HG03571 (cell line): ENCODE measurements around the gene AREL1.

Experiments
- ATAC-seq: cut with Tn5 transposase; IDR thresholded peaks from one replicate; pipeline ENCODE4 v1.9.1; 2021; ENCODE audit not compliant: unreplicated experiment

Gene AREL1

DNA sequence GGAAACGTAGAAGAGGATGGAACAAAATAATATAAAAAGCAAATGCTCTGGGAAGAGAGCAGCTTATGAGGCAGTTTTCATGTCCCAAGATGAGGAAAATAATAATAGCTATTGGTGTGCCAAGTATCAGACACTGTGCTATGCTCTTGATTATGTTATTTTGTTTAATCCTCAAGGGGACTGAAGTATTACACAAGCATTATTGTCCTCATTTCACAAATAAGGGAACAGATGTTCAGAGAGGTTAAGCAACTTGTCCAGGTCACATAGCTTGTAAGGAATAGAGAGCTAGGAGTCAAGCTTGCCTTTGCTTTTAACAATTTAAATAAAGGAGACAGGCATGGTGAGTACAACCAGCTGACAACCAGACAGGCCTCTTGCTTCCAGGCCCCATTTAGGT is 73.9 kb downstream of the AREL1 start:
- no peak for ATAC-seq

DNA sequence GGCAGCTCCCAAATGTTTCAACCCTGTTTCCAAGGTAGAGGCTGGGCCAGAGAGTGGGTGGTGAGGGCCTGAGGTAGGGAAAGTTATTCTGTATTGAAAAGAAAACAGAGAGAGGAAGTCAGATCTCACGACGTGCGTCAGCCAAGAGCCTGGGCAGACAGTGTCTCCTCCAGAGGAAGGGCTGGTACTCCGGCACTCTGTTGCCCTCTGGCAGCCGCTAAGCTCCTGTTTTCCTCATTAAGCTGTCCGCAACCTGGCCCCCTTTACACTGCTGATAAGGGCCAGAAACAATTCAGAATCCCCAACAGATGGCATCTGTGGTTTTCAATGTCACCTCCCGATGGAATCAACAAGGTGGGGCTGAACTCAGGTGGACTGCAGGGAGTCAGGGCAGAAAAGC is 74.8 kb downstream of the AREL1 start:
- no peak for ATAC-seq

DNA sequence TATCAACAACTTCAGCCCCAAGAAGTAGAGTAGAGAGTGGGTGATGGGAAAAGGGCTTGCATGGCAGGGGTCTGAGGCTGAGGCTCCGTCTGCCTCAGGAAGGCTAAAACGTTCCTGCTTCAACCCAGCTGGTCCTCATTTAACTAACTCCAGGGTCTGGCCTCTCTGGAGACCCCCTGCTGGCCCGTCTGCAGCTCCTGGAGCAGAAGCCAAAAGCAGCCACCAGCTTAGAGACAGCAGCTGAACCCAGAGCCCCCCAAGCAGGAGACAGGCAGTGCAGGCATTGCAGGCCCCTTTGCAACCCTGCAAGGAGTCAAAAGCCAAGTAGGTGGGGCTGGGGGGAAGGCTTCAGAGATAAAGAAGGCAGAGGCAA is 75.7 kb downstream of the AREL1 start:
- ATAC-seq = no peak

DNA sequence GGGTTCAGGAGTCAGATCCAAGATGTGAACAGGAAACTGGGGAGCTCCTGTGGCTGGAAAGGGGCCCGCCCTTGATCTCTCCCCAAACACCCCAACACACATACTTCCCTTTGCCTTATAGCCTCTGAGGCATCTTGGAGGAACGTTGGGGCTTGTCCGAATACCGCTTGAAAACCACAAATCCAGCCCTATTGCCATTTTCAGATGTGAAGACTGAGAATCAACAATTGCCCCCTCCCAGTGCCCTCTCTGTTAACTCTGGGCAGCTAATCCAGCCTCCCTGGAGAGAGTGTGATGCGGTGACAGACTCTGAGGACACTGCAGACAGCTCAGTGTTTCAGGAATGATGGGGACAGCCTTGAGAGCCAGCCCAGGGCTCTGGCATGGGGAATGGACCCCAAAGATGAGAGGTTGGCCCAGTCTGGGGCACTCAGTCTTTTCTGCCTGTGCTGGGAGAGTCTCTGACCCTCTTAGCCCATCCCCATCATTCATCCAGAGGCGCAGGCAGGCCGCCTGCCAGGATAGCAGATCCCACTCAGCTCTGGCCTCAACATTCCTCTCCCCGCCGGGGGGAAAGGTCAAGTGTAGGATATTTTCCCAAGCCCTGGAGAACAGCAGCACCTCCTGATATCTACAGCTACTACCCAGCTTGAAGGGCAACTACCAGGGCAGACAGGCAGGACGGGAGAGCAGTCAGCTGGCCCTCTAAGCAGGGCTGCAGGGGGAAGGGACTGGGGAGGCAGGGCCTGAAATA is 76.3 kb downstream of the AREL1 start:
- ATAC-seq = no peak

DNA sequence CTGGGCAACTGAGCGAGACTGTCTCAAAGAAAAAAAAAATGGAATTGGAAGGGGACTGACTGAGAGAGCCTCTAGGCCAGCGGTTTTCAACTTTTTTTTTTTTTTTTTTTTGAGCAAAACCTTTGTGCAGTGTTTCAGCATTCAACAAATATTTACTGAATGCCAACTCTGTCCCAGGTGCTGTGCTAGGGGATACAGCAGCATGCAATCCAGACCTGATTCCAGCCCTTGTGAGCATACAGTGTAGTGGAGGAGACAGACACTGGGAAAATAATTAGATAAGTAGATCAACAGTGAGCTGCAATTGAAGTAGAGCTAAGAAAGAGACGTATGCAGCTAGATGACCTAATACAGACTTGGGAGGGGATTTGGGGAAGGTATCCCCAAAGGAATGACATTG is 77.0 kb downstream of the AREL1 start:
- ATAC-seq = no peak

DNA sequence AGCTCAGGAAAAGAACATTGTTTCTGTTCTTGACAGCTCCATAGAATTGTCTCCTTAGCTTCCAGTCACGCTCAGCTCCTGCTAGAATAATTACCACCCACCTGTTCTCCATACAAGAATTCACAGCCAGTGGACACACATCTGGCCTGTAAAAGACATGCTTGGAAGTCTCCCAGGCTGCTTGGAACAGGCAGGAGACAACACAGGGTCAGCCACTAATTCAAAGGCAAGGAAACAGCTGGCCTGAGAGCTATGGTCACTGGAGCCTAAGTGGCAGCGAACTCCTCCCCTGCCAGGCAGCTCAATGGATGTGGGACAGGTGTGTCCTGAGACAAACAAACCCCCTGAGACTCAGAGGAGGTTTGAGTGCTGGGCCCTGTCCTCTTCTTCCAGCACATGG is 77.9 kb downstream of the AREL1 start:
- ATAC-seq = no peak

DNA sequence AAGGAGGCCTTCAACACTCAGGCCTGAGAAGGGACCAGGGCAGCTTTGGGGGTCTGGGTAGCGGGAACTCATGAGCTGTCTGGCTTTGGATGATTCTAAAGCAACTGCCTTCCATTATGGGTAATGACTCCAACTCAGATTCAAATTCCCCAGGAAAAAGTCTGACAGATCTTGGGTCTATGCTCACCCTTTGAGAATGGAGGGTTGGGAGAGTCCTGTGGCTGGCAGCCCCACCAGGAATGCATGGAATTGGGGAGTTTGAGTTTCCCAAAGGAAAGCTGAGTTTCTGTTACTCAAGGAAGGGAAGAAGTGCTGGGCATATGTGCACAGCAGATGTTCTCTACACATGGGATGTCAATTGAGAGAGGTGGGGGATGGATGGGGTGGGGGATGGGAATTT is 78.4 kb downstream of the AREL1 start:
- ATAC-seq = no peak

DNA sequence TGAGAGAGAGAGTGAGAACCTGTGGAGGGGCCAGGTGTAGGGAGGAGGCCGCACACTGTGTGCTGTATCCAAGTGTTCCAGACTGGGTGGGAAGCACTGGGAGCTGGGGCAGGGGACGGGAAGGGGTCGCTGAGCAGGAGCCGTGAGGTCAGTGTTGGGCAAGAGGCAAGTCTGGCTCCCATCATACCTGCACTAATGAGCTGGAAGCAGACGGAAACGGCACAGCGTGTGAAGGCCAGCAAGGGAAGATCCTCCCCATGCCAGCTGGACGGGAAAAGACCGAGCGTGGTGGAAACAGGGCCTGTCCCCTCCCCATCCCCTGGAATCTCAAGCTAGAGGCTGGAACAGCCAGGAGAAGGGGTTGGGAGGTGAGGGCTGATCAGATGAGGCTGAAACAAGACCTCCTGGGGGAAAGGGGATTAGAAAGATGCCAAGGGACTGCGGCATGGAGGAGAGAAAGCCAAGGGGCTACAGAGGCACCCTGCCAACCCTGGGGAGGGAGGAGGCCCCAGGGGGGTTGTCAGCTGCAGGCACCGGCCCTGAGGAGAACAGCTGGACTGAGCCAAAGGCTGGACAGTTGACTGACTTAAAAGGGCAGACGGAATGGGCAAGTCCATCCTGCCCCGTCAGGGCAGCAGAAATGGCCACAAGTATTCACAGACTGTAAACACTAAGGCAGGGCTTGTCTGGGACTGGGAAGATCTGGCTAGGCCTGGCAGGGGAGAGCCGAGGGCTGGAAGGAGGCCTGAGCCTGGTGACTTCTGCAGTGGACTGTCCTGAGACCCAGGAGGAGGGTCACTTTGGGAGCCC is 81.8 kb downstream of the AREL1 start:
- no peak for ATAC-seq

DNA sequence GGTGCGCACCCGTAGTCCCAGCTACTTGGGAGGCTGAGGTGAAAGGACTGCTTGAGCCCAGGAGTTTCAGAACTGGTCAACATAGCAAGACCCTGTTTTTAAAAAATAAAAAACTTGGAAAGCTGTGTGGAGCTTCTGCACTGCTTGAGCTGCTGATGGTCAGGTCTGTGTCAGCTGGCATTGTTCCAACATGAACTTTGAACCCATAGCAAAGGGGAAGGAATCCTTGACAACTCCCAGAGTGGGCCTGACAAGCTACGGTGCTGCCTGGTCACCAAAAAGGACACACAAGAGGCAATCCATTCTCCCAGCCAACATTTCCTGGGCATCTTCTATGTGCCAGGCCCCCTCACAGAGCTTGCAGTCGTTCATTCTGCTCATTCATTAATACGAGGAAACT is 84.5 kb downstream of the AREL1 start:
- no peak for ATAC-seq

DNA sequence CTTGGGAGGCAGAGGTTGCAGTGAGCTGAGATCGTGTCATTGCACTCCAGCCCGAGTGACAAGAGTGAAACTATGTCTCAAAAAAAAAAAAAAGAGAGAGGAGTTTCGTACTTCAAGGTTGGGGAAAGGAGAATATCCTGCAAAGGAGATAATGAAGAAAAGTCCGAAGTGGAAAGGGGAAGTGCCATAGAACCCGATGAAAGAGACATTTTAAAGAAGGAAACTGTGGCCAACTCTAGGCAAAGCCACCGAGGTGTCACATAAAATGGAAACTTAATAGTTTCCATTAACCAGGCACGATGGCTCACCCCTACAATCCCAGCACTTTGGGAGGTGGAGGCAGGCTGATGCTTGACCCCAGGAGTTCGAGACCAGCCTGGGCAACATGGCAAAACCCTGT is 85.8 kb downstream of the AREL1 start:
- no peak for ATAC-seq

DNA sequence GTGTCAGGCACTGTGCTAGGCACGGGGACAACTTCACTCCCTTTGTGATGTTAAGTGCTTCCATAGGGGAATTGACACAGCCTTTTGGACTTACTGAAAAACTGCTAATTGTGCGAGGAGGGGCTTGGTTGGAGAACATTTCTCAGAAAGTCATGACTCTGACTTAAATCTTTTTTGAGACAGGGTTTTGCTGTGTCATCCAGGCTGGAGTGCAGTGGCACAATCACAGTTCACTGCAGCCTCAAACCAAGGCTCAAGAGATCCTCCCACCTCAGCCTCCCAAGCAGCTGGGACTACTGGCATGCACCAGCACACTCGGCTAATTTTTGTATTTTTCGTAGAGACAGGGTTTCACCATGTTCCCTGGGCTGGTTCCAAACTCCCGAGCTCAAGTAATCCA is 90.6 kb downstream of the AREL1 start:
- ATAC-seq = no peak

DNA sequence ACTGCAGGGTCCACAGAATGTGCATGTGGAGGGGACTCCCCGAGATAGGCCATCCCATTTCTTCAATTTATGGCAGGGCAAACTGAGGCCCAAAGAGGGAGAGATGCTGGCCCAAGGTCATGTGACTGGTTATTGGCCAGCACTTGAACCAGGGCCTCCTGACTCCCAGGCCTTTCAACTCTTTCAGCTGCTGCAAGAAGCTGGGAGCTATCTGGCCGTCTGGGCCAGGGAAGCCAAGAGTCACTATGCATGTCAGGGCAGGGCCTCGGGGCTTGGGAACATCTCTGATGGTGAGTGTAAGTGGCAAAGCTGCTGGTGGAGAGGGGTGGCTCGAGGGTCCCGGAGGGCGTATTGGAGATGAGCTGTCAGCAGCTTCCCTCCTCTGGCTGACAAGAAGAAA is 91.3 kb downstream of the AREL1 start:
- ATAC-seq = no peak

DNA sequence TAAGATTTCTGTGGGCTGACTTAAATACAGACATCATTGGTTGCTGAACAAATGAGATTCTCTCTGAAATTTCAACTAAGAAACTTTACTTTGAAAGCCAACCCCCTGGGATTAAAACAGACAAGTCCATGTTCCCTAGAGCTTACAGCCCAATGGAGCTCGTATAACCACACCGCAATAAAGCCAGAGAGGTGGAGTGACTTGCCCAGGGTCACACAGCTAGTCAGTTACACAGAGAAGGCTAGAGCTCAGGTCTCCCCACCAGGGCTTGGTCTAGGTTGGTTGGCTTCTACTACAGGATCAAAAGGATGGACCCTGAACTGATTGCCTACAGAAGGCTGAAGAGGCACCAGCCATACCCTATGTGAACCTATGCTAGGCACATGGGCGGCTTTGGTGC is 92.0 kb downstream of the AREL1 start:
- ATAC-seq = no peak

DNA sequence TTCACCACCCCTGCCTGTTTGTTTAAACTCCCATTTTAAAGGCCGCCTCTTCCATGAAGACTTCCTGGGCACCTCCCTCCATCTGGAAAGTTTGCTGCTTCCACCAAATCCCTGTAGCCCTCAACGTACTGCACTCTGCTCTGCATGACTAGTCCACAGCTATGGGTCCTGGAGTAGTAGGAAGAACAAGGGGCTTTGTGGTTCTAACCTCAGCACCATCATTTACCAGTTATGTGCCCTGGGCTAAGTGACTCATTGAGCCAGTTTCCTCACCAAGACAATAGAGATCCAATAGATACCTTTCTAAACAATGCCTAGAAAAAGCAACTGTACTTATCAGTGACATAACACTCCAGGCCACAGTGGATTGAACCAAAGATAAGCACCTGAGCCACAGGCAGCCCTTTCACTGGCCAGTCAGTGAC is 92.4 kb downstream of the AREL1 start:
- no peak for ATAC-seq

DNA sequence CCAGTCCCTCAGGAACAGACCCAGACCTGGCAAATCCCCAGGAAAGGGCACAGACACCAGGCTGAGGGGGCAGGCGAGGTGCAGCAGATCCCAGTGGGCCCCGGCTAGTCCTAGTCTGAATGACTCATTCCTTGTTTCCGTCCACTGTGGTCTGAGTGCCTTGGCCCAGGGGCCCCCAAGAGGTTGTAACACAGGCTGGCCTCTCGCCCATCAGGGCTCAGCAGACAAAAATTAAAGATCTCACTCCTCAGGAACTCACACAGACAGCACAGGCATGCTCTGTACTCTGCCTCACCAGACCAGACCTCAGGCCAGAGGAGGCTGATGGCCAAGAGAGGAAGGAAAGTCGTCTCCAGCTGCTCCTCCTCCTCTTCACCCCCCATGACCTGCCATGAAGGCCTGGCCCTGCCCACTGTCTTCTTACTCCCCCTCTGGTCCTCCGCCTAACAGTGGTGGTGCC is 93.2 kb downstream of the AREL1 start:
- ATAC-seq = no peak

DNA sequence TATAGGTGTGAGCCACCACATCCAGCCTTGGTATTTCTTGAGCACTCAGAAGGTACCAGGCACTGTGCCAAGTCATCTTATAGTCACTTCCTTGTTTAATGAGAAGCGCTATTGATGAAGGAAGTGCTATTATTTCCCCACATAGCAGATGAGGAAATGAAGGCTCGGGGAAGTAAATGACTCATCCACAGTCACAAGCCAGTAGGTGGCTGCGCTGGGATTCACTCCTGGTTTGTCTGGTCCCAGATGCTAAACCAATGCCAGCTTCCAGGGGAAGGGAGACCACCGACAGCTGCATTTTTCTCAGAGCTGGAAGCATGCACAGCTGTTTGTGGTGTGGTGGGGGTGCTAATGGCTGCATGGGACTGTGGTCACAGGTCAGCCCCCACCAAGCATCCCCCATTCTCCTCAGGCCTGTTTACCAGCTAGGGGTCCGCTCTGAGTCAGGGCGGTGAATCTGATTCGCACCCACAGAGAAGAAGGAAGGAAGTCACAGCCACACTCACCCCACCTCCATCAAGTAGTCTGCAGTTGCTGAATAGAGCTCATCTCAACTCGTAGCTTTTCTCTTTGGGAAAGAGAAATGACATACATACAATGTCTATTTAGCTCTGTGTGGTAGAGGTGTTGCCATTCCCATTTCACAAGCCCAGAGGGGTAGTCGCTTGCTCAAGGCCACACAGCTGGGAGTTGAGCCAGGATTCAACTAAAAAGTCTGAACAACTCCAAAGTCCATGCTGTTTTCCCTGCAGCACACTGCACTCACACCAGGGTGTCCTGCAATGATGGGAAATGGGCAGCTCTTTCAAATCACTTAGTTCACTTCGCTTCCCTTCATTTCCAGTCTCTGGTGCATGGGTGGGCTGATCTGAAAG is 94.6 kb downstream of the AREL1 start:
- ATAC-seq = no peak

DNA sequence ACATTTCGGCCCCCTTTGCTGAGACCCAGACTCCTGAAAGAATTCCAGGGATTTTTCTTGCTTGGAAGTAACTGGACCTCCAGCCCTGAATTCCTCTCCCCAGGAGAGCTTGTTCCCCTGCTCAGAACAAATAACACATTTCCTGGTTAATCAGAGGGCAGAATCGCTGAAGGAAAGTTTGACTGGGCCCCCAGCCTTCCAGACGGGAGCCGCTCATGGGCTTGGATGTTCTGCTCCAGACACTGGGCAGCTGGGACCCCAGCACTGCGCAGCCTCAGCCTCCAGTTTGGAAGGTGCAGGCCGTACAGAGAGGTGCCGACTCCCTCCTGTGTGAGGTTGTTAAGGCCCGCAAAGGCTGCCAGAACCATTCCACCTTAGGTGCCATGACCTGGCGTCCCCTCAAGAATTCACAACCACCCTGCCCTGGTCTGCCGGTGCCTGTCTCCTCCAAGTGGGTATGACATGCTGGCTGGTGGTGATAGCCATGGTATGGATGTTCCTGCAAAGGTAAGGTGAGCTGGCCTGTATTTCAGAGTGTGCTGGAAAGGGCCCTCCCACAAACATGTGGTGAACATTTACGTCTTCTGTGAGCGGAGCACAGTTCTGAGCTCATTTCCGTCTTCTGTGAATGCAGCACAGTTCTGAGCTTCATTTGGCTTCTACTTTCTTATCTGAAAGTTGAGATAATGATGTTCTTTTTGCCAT is 95.7 kb downstream of the AREL1 start:
- no peak for ATAC-seq

DNA sequence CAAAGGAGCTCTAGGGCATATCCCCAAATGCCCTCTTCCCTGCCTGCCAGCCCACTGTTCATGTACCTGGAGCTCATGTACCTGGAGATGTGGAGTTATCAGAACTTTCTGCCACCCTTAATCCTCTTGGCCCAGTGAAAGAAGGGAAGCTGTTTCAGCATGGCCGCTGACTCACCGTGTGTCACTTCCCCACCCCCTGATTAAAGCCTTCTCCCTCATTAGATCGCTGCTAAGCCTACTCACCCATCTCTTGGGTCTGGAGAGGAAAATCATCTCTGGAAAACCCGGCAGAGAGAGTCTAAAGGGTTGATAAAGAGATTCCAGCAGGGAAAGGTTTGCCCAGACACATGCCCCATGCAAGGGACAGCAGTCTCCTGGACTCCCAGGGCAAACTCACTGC is 96.4 kb downstream of the AREL1 start:
- no peak for ATAC-seq

DNA sequence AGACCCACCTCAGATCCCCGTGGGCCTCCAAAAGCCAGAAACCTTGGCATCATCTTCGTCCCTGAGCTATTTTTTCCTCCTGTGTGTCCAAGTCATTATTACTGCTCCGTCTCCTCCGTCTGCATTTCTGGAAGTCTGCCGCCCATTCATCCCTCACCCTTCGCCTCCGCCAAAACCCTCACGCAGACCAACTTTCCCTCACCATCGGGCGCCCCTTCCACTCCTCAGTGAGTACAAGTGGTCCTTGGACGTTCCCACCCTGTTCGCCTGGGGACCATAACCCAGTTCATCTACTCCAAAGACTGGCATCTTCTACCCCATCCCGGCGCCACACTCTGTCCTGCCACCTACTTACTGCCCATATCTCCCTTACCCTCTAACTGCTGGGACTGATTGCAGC is 97.1 kb downstream of the AREL1 start:
- no peak for ATAC-seq

DNA sequence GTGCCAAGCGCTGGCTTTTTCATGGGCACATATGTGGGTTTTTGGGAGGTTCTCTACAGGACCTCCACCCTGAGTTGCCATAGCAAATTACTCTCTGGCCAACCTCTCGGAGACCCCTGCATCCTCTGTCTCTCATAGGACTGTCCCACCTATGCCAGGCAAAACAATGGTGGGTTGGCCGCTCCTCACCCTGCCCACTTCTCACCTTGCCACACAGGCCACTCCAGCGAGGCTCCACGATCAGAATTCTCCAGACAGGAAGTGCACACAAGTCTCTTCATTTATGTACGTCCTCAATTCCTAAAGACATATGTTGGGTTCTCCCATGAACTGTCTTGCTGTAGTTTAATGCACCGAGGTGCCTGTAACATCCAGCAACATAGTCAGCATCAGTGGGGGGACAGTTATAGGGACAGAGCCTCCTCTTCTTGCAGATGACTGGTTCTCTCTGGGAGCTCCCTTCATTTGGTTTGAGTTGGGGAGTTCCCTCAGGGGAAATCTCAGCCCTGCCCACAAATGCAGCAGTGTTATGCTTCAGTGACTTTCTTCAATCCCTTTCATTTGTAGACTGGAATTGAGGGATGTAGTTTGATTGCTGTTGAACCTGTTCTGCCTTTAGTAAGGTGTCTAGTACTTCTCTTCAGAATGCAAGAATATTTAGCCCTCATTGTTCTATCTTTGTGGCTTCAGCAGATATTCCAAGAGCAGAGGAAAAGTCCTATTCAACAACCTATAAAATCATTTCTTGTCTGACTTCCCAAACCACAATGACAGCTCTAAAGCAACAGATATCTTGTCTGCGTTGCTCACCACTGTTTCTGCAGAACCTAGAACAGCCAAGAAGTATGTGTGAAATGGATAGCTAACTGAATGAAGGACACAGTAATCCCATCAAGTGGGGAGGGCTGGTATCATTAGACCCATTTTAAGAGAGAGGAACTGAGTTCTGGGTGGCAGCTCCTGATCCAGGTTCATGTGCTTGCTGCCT is 98.1 kb downstream of the AREL1 start:
- no peak for ATAC-seq
